NCI-H446 (cell line): ENCODE results near the gene HEATR5A.

Experiments used
- DNase-seq, 2 experiments: peaks; one replicate each; lab custom pipeline; 2025; lab: John Stamatoyannopoulos, UW

The HEATR5A gene

DNA sequence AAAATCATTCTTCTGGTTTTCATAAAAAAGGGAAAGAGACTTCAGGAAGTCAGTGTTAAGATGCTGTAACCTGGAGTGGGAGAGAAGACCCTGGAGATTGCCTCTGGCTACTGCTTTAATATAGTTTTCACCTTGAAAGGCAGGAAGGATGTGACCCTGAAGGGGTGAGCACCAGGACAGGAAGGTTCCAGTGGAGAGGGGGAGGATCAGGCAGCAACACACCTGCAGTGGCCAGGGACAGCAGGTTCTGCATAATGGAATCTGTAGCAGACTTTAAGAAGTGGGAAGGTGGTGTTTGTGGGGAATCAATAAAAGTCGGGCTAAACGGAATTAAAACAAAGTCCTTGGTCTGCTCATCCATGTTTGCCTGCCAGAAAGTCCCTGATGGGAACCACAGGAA lies 6.3 kb upstream of the HEATR5A start:
- no peak for DNase-seq

DNA sequence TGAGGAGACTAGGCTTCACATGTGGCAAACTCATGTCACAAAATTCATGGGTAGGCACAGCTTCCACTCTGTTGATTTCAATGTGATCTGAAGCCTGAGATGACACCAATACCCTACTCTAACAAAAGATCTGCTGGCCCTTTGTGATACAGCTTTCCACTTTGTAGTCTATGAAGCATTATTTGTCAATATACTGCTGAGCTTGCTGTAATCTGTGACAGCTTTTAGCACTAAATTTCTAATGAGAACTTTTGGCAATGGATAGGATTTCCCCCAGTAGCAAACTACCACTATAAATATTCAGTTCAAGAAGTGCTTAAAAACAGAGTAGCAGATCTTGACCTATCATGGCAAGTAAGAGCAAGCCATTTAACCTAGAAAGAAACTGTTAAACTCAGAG lies 5.6 kb upstream of the HEATR5A start:
- no peak for DNase-seq

DNA sequence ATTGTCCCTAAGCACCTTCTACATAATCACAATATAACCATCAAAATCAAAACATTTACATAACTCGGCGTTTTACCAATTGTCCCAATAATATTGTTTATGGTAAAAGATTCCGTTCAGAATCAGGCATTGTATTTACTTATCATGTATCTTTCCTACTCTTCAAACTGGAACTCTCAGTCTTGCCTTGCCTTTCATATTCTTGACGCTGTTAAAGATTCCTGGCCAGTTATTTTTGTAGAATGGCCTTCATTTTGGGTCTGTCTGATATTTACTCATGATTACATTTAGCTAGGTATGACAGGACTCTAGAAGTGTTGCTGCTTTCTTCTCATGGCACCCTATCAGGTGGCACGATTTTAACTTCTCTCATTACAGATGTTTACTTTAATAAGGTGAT lies 850 bp upstream of the HEATR5A start:
- DNase-seq: no peak

DNA sequence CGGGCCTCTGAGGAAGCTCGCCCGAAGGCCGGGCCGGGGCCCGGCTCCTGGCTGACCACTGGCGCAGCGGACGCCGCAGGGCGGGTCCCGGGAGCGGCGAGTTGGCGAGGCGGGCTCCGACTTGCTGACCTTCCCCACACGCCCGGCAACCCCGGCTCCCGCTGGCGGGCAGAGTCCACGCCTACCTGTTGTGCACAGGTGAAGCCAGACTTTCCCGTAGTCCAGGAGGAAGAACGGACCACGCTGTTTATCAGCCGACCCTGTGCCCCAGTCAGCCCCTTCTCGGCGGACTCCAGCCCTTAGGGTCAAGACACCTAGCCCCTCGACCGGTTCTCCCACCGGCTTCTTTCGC lies 407 bp downstream of the HEATR5A start:
- no peak for DNase-seq

DNA sequence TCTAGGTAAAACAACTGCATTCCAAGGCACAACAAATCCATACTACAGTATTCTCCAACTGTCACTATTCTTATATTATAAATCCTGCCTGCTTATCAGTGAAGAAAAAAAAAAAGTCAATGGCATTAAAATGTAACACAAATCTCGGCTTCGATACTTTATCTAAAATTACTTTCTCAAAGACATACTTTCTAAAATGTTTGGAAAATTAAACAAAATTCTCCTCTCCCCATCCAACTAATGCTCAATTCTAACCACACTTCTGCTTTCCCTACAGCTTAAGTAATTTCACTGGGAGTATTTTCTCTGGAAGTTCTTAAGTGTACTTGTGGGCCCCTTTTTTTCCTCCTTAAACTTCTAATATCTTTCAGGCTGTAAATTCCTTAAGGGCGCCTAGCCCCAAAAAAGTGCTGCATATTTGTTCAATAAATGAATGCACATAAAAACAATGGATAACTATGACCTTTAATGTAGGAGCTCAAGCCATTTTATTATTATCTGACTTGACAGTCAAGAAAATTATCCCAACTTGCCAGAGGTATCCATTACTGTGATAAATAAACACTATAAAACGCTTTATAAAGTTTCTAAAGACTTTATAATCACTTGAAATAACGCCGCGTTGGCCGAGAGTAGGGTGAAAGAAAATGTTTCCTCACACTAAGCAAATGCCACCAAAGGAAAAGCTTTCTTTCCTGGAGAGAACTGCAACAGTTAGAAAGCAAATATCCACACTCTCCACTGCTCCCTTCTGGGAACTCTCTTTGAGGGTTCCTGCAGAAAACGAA lies 977 bp downstream of the HEATR5A start:
- no peak for DNase-seq

DNA sequence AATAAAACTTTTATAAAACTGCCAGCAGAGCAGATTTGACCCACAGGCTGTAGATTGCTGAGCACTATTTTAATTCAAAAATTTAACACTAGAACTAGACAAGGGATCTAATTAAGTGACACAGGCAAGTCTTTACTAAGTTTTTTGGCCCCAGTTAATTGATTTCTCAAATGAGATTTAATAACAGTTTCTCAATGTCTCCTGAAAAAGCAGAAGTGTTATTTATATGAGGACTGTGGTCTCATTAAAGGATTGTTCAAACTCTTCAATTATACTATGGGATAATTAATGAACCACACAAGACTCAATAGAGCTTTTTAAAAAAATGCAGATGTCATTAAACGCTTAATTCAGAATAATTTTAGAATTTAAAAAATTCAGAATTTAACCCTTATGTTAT lies 1.9 kb downstream of the HEATR5A start:
- DNase-seq: no peak

DNA sequence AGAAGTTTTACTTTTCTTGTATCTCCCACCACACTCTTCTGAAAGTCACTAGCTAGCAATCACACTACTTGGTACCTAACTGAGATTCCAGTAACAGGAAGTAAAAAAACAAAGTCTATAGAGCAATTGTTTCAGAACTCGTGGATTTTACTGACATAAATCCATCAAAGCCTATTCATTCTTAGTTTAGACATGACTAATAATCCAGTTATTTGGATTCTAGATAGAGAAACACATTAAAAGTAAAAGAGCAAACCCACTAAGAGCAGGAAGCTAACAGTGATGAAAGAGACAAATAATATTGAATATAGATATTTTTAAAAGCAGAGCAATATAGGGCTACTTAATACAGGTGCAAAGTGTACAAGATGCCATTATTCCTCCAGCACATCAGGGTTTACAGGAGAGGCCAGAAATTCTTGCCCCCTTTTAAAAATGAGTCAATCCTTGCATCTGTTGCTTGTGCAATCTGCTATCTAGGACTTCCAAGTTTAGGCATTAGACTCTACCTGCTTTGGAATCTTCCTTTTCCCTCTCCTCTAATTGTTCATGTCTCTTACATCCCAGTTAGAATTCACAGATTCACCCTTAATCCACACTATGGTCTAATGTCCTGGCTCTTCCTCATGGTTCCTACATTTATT lies 6.0 kb downstream of the HEATR5A start:
- no peak for DNase-seq

DNA sequence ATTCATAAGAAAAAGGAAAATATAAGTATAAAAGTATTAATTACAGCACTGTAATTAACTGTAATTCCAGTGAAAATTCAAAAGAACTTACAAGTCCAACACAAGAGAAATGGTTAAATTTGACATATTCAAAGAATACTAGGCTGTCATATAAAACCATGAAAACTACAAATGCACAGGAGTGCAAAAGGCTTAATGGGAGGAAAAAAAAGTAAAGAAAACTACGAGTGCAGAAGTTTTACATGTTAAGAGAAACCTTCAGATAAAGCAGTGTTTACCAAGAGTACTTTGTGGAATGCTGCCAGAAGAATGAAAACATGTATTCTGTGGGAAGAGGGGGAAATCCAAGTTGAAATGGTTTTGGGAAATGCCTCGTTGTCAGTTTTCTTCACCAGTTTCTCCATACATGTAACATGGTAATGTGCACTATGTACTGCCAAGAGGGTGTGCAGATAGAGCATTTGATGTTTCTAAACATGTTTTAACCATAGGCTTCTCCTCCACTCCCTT lies 9.1 kb downstream of the HEATR5A start:
- DNase-seq: no peak

DNA sequence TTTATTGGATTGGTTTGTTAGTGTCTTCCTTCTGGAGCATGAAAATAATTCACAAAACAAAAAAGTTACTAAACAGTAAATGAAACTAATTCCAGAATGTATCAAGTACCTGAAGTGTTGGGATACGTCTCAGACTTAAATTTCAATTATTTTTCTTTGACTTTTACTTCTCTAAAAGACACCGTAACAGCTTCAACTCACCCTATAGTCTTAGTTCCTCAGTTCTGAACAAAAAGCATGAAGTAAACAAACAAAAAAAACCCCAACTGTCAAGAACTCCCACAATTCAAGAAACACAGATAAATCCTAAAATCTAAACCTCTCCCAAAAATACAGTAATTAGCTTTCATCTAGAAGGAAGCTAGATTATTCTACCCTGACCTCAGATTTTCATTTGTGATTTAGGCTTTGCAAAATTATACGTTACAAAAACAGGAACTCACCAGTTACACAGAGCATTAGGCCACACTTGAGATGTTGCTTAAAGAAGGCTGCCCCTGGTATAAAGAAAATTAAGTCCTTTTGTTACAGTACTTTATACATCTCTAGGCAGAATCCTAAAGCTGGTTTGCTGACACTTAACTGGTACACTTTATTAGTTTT lies 10.2 kb downstream of the HEATR5A start:
- no peak for DNase-seq

DNA sequence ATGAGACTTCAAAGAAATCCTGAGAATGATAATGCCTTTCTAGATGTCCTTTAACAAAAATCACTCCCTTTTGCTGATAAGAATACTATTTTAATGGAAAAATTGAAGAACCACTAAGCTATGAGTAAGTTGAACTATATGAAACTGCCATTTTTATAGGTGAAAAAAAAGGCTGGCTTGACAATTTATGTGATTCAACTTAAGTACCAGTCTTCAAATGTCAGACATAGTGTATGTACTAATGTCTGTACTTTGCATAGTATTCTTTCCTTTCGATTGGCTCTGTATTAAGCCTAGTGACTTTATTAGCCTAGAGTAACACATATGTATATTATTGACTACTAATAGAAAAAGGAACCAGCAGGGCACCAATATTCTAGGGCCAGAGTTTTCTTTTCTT lies 11.9 kb downstream of the HEATR5A start:
- DNase-seq: no peak

DNA sequence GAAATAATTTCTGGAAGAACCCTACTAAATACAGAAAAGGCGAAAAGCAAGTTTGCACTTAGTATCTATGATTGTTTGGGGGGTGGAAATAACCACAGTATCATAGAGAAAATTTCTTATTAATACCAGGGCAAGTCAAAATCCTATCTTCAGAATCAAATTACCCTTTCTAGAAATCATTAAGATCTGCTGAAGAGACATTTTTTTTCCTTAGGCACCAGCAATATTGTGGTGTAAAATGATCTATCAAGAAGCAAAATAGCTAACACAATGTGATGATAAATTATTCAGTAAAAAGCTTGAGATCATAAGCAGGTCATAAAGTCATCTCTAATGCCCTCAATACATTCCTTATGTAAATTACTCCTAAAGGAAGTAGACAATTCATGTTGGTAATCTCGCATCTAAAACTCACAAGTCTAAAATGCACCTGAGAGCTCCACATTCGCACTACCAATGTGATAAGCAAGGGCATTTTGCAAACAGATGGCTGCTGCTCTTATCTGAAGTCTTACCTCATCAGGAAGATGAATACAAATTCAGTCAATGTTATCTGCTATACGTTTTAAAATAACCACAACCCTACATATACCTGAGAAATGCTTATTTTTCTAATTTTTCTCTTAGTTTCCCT lies 14.6 kb downstream of the HEATR5A start:
- DNase-seq: no peak

DNA sequence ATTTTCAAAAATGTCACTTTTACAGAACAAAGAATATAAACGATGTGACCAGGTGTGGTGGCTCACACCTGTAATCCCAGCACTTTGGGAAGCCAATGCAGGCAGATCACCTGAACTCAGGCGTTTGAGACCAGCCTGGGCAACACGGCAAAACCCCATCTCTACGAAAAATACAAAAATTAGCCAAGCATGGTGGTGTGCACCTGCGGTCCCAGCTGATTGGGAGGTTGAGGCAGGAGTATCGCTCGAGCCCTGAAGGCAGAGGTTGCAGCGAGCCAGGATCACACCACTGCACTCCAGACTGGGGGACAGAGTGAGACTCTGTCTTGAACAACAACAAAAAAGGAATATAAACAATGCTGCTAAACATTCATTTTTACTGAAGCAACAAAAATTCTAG lies 15.2 kb downstream of the HEATR5A start:
- DNase-seq: no peak

DNA sequence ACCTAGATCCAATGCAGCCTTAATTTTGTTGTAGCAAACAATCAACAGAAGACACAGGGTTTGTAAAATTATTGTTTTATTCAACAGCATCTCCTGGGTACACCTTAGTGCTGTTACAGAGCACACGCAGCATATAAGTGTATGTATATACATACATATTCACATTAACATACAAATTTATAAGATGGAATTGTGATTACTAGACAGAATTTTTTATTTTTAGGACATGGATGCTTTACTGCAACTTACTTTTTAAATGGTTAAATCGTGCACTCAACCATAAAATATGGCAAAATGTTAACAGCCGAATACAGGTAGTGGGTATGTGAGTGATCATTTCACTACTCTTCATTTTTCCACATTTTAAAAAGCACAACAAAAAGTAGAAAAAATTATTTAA lies 16.6 kb downstream of the HEATR5A start:
- DNase-seq: no peak

DNA sequence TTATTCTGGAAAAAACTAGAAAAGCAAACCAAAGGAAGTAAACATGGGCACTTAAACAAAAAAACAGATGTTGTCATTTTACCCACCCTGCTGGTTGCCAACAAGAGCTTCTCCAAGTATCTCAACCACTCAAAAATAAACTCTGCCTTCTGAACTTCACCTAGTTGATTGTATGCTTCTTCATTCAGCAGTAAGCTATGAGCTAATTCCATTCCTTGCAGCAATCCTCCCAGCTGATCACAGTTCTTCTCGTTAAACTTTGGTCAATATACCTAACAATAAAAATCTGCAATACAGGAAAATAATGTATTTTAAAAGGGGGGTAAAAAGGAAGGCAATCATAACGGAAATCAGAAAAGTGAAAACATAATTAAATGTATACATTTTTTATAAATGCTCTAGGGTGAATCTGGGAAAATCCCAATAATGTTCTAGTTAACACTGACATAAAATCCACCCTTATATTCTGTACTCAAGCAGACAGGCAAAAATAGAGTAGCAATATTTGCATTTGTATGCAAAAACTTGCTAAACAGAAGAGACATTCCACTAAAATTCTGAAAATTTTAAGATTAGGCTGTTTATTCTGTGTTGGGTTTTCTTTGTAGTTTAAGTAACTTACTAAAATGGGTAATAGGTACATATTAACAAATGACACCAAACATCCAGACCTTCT lies 17.4 kb downstream of the HEATR5A start:
- DNase-seq: no peak

DNA sequence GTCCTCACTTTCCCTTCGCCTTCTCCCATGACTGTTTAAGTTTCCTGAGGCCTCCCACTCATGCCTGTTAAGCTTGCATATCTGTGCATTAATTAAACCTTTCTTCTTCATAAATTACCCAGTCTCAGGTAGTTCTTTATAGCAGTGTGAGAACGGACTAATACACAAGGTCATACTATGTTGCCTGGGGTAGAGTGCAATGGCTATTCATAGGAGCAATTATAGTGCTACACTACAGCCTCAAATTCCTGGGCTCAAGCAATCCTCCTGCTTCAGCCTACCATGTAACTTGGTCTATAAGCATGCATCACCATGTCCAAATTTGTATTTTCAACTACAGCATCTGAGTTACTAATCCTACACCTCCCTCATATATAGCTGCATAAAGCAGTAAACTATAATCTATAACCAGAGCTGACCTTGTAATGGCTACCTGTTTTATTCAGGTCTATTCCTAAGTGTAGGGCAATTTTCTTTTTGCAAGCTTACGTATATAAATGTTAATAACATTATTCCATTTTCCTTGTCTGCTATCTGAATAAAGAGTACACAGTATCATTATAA lies 18.9 kb downstream of the HEATR5A start:
- no peak for DNase-seq

DNA sequence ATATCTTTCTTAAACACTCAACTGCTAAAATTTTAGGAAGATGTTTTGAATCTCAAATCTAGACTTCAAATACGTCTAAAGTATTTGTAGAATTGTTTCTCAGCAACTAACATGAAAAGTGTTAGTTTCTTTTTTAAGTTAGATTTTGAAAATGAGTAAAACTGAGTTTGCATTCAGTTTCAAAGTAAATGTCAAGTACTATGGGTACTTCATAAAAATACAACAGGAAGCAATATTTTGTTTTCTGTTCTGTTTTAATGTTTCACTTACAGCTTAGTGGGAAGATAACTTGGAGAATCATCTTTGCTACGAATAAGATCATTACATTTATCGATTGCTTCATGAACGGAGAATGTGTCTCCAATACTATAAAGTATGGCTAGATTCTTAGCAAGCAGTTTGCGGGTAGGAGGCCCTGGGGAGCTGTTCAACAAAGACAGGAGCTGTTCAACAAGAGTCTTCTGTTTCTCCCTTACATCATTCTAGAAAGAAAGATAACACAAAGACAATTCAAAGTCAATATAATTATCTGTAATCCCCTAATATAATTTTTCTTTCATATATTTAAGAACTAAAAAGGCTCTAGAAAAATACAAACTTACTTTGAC lies 20.2 kb downstream of the HEATR5A start:
- no peak for DNase-seq

DNA sequence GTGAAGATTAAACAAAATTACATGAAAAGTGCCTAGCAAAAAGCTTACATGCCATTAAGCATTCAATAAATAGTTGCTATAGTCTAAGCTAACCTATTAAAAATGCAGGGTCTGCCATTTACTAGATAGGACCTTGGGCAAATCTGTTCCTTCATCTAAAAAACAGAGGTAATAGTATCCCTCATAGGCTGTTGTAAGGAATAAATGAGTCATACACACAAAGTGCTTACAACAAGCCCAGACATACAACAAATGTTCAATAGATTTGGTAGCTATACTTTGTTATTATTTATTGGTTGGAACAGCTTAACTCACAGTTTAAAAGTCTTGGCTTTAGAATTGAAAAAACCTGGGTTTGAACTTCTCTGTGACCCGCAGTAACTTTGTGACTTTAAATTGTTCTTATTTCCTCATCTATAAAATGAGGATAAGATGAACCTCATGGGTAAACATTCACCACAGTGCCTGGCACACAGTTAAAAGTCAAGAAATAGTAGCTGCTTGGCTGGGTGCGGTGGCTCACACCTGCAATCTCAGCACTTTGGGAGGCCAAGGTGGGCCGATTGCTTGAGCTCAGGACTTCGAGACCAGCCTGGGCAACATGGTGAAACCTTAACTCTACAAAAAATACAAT lies 24.7 kb downstream of the HEATR5A start:
- DNase-seq: no peak

DNA sequence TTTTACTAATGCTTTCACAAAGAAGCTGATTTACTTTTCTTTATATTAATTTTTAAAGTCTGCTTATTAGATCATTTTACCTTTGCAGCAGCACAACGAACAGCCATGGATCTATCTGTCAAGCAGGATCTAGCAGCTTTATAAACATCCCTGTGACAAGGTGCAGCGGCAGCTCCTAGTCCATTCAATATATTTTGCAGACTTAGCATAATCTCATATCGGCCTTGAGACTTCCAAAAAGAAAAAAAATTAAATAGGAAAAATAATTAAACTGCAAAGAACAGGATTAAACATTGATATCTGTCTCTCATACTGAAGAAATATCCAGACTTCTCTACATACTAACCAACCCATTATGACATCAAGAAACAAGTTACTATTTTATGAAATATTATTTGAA lies 25.2 kb downstream of the HEATR5A start:
- DNase-seq: no peak

DNA sequence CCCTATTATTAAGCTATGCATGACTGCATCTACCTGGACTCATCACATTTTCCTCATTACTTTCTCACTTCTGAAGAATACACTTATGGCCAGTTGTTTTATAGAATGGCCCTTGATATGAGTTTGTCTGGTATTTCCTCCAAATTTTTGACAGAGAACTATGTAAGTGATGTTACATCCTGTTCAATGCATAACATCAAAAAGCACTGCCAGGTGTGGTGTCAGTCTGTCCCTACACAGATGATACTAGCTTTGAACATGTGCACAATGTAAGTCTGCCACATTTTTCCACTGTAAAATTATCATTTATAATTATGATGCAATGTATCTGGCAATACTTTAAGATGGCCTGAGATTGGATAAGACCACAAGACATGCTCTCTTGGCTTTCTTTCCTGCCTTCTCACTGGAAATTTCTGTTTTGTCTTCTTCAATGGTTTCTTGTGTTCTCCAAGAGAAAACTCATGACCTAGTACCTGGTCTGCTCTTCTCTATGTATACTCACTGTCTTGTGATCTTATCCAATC lies 28.3 kb downstream of the HEATR5A start:
- no peak for DNase-seq

DNA sequence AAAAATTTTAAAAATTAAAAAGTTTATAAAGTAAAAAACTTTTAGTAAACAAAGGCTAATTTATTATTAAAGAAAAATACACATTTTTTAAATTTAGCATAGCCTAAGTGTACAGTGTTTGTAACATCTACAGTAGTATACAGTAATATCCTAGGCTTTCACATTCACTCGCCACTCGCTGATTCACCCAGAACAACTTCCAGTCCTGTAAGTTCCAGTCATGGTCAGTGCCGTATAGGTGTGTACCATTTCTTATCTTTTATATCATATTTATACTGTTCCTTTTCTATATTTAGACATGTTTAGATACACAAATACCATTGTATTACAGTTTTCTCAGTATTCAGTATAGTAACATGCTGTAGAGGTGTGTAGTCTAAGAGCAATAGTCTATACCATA lies 28.9 kb downstream of the HEATR5A start:
- no peak for DNase-seq

DNA sequence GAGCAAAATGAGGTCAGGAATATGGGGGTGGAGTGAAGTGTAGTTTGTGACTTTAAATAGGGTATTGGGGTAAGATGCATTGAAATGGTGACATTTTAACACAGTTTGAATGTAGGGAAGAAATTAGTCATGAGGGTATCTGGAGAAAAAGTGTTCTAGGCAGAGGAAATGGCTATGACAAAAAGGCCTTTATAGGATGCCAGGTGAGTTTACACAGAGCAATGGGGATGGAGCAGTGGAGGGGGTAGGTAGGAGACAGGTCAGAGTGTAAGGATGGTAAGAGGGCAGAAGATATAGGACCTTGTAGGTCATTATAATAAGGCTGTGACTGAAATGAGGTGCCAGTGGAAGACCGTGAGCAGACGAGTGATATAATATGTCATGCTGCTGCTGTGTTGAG lies 30.4 kb downstream of the HEATR5A start:
- no peak for DNase-seq
